Ovary (tissue), 9 donors: Measurements from ENCODE around the gene GSTM4. TPM values are rescaled to one million over a fixed set of nuclear protein-coding genes. Genes with fewer than 3 reads are reported as not detected.

ENCODE experiments used
- DNase-seq, 5 donors: peaks; one replicate each; pipeline ENCODE4 v3.0.0-alpha.2; 2019 to 2020
- H3K27ac ChIP-seq, 2 donors: fragments of 200-600 bp; one replicate each; pipeline versions ENCODE4 v1.5.1 to v1.8.0; 2019 to 2022
- H3K27me3 ChIP-seq: fragments of 200-600 bp; one replicate; pipeline ENCODE4 v1.8.0; 2022
- H3K36me3 ChIP-seq: fragments of 200-600 bp; sonication (generic); one replicate; pipeline ENCODE4 v1.5.1; 2019
- H3K4me1 ChIP-seq: one replicate; pipeline ENCODE4 v1.8.1; 2013; ENCODE audit warnings: mild to moderate bottlenecking, moderate library complexity; ENCODE audit not compliant: insufficient read depth
- H3K4me3 ChIP-seq: fragments of 200-600 bp; sonication (generic); one replicate; pipeline ENCODE4 v1.5.1; 2017
- H3K9me3 ChIP-seq, 2 donors: fragments of 200-600 bp in 1 of 2; sonication (generic) in 1 of 2; one replicate each; pipeline versions ENCODE4 v1.5.1 to v1.8.1; 2013 to 2019; ENCODE audit warnings: mild to moderate bottlenecking in 1 of 2, moderate library complexity in 1 of 2
- EP300 ChIP-seq: sonication (generic); formaldehyde crosslinking; IDR thresholded peaks from one replicate; pipeline ENCODE4 v1.6.1; 2017; ENCODE audit warnings: antibody characterized with exemption
- POLR2A ChIP-seq: fragments of 450-650 bp; IDR thresholded peaks from one replicate; pipeline ENCODE4 v1.6.1; 2017; ENCODE audit warnings: antibody characterized with exemption, mild to moderate bottlenecking, moderate library complexity
- WGBS, 3 donors: extraction: QIAGEN DNeasy Blood & Tissue Kit in 1 of 3; methylation state at CpG; one replicate each; pipeline versions ENCODE4 v1.1.5 to v1.1.7; 2013 to 2017; 5-methylcytosine and 5-hydroxymethylcytosine counted together
- intact Hi-C, 4 donors: fragments of 100-400 bp; cut with DNase I; formaldehyde crosslinking; loops; one replicate each; pipeline versions ENCODE4 v1.11.0 to v1.15.1; 2022 to 2023
- polyA plus RNA-seq, 2 donors: library from polyadenylated mRNA; stranded (reverse); fragments of 200-250 nt in 1 of 2; fragments of 350-450 nt in 1 of 2; fragmentation: Illumina TruSeq in 1 of 2; extraction: RNeasy Lipid Tissue Mini Kit (QIAGEN cat#74804) in 1 of 2; gene quantifications; one replicate each; pipeline ENCODE4 v1.2.3, GENCODE V29; 2013 to 2014
- total RNA-seq, 7 donors: library from RNA; depleted of rRNA in 2 of 7; stranded (reverse); fragments of >200 nt in 2 of 7; fragmentation: NEBNext Ultra II Directional in 3 of 7; extraction: Animal tissue kit (Norgen Biotek cat#: 25700) in 3 of 7; gene quantifications; one replicate each; pipeline versions ENCODE4 v1.1.0 to v1.2.4, GENCODE V29; 2016 to 2023
- TF ChIP-seq, protein P1 (sequence below), 3 donors: fragments of 450-650 bp in 2 of 3; fragments of 200-600 bp in 1 of 3; IDR thresholded peaks; one replicate each; pipeline versions ENCODE4 v1.5.1 to v1.8.0; 2016 to 2022; ENCODE audit warnings: antibody characterized with exemption in 3 of 3, mild to moderate bottlenecking in 1 of 3
- donor health status: DM: no; HTN: no; CAD: no; lungs with moderate emphysema.
- donor health status: DM: no; HTN: no; CAD: no.
- donor health status: Bipolar disorder and iron deficiency.
- donor health status: DM: yes; HTN: yes; CAD: no.
- donor health status: DM: no; HTN: no; CAD: no.
- donor health status: DM: yes; HTN: yes; CAD: no.

GSTM4 gene
- total and polyA plus RNA-seq, 9 donors: 23.0 to 116 (median 47.2) TPM

DNA sequence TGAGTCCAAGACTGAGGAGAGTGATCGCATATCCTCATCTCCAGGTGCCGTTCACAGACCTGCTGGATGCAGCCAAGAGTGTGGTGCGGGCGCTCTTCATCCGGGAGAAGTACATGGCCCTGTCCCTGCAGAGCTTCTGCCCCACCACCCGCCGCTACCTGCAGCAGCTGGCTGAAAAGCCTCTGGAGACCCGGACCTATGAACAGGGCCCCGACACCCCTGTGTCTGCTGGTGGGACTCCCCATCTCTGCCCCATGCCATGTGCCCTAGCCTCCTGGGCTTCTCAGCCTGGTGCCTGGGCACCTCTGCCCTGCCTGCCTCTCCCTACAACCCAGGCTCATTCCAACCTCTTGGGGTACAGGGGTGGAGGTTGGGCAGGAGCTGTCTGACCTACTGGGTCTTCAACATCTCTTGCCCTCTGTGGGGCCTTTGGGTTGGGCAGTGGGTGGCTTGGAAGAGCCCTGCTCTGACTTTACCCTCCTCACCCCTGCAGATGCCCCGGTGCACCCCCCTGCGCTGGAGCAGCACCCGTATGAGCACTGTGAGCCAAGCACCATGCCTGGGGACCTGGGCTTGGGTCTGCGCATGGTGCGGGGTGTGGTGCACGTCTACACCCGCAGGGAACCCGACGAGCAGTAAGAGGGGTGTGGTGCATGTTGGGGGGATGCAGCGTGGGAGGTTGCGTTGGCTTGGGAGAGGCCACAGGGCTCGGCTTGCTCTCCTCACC, 29.1 kb upstream of the GSTM4 start:
- Histone ChIP-seq H3K4me3 (no peak overlapping the region), H3K27ac (no peak overlapping the region), H3K9me3 (no peaks in the 10 kb centered on the region), H3K27me3 (no peaks in the 10 kb centered on the region), H3K4me1 (peaks cover 2% of the 10 kb centered on the region), H3K36me3 (no peaks in the 10 kb centered on the region)
- 91 to 92% (median 91%) methylated on average over 21 of the region's 21 CpGs for WGBS, 3 donors
- DNase-seq: no peak
- TF ChIP-seq, protein P1, sequence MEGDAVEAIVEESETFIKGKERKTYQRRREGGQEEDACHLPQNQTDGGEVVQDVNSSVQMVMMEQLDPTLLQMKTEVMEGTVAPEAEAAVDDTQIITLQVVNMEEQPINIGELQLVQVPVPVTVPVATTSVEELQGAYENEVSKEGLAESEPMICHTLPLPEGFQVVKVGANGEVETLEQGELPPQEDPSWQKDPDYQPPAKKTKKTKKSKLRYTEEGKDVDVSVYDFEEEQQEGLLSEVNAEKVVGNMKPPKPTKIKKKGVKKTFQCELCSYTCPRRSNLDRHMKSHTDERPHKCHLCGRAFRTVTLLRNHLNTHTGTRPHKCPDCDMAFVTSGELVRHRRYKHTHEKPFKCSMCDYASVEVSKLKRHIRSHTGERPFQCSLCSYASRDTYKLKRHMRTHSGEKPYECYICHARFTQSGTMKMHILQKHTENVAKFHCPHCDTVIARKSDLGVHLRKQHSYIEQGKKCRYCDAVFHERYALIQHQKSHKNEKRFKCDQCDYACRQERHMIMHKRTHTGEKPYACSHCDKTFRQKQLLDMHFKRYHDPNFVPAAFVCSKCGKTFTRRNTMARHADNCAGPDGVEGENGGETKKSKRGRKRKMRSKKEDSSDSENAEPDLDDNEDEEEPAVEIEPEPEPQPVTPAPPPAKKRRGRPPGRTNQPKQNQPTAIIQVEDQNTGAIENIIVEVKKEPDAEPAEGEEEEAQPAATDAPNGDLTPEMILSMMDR (IDR thresholded peaks at IDR 0.05): no peak
- TF ChIP-seq POLR2A (no peak), EP300 (no peak)
- intact Hi-C loops: loop anchor here in 2 of 4 donors (5.0 kb wide), 1 partner anchor 80 kb away; the partner anchor contains the start of gene GNAI3 (in 2 of the 2)

DNA sequence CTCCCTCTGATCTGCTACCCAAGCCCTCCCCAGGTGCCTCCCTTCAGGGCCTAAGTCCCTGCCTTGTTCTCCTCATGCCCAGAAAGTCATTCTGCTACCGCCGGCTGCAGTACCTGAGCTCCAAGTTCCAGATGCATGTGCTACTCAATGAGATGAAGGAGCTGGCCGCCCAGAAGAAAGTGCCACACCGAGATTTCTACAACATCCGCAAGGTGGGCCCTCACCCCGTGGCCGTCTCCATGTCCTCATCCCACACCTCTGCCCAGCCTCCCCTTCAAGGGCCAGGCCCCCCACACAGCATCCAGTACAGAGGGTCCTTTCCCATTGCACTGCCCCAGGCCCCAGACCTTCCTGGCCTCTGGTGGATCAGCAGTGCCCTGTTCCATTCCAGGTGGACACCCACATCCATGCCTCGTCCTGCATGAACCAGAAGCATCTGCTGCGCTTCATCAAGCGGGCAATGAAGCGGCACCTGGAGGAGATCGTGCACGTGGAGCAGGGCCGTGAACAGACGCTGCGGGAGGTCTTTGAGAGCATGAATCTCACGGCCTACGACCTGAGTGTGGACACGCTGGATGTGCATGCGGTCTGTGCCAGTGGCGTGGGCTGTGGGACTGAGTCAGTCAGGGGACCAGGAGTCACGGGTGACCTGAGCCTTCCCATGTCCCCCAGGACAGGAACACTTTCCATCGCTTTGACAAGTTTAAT, 28.1 kb upstream of the GSTM4 start:
- peaks cover 2% of the 10 kb centered on the region for H3K4me1 ChIP-seq
- H3K9me3 ChIP-seq: no peaks in the 10 kb centered on the region
- no peak overlapping the region for H3K27ac ChIP-seq
- H3K36me3 ChIP-seq: no peaks in the 10 kb centered on the region
- no peak for TF ChIP-seq POLR2A
- no peak for TF ChIP-seq EP300
- TF ChIP-seq, protein P1 (IDR thresholded peaks at IDR 0.05): no peak
- H3K27me3 ChIP-seq: no peaks in the 10 kb centered on the region
- intact Hi-C loops: loop anchor here in 2 of 4 donors (5.0 kb wide), 1 partner anchor 81 kb away; the partner anchor contains the start of gene GNAI3 (in 2 of the 2)
- H3K4me3 ChIP-seq: no peak overlapping the region
- DNase-seq: no peak
- WGBS, 3 donors: 86 to 90% (median 88%) methylated on average over 23 of the region's 23 CpGs

DNA sequence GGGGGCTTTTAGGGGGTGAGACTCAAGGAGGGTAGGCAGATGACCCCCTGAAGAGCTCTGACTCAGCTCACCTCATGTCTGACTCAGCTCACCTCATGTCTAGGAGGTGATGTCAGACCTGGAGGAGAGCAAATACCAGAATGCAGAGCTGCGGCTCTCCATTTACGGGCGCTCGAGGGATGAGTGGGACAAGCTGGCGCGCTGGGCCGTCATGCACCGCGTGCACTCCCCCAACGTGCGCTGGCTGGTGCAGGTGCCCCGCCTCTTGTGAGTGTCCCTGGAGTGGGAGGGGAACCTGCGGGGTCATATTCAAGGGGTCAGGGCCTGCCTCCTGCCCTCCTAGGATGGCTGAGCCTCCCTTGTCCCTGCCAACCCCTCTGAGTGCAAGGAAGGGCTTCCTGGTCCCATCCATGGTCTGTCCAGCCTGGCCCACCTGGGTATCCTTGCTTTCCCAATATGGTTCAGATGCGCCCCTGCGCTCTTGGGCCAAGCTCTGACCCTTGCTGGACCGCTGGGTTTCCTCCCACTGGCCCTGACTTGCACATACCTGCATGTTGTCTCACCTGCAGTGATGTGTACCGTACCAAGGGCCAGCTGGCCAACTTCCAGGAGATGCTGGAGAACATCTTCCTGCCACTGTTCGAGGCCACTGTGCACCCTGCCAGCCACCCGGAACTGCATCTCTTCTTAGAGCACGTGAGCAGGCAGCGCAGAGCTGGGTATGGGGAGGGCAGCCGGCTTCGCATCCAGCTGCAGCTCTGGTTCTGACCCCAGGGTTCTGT, 27.2 kb upstream of the GSTM4 start:
- no peak overlapping the region for H3K4me3 ChIP-seq
- peak in 2 of 5 donors; percentile 21 to 23 for DNase-seq
- TF ChIP-seq EP300 (no peak), POLR2A (no peak)
- TF ChIP-seq, protein P1 (IDR thresholded peaks at IDR 0.05): no peak
- H3K9me3 ChIP-seq: no peaks in the 10 kb centered on the region
- intact Hi-C loops: loop anchor here in 2 of 4 donors (5.0 kb wide), 1 partner anchor 81 kb away; the partner anchor contains the start of gene GNAI3 (in 2 of the 2)
- no peaks in the 10 kb centered on the region for H3K27me3 ChIP-seq
- WGBS, 3 donors: 84 to 87% (median 85%) methylated on average over 23 of the region's 23 CpGs
- no peaks in the 10 kb centered on the region for H3K36me3 ChIP-seq
- no peak overlapping the region for H3K27ac ChIP-seq
- H3K4me1 ChIP-seq: peaks cover 2% of the 10 kb centered on the region
